WTC11 (cell line): ENCODE measurements around the gene IFRD2.

Source experiments
- ARID4B ChIP-seq: sonication (generic); formaldehyde crosslinking; IDR thresholded peaks from 2 replicates; pipeline ENCODE4 v1.8.0; 2023; ENCODE audit warnings: missing genetic modification reagents, mild to moderate bottlenecking, borderline replicate concordance
- ETV6 ChIP-seq: sonication (generic); formaldehyde crosslinking; IDR thresholded peaks from 2 replicates; pipeline ENCODE4 v1.8.1; 2022; ENCODE audit warnings: mild to moderate bottlenecking, missing genetic modification reagents
- FOXJ3 ChIP-seq: sonication (generic); formaldehyde crosslinking; IDR thresholded peaks from 2 replicates; pipeline ENCODE4 v1.9.0; 2021; ENCODE audit warnings: missing genetic modification reagents, mild to moderate bottlenecking, borderline replicate concordance
- GABPB1 ChIP-seq: sonication (generic); formaldehyde crosslinking; IDR thresholded peaks from 2 replicates; pipeline ENCODE4 v1.8.1; 2023; ENCODE audit warnings: mild to moderate bottlenecking, missing genetic modification reagents
- MXD4 ChIP-seq: fragments of 250-450 bp; sonication (Bioruptor Pico); IDR thresholded peaks from 2 replicates; pipeline ENCODE4 v1.8.0; 2021; ENCODE audit warnings: mild to moderate bottlenecking, moderate library complexity, borderline replicate concordance
- NFE2L1 ChIP-seq: sonication (generic); formaldehyde crosslinking; IDR thresholded peaks from 2 replicates; pipeline ENCODE4 v1.8.1; 2023; ENCODE audit warnings: missing genetic modification reagents
- ZNF512 ChIP-seq: sonication (generic); formaldehyde crosslinking; IDR thresholded peaks from 2 replicates; pipeline ENCODE4 v1.8.1; 2022; ENCODE audit warnings: missing genetic modification reagents, borderline replicate concordance
- TF ChIP-seq, protein P1 (sequence below): sonication (generic); formaldehyde crosslinking; conservative IDR thresholded peaks from 2 replicates; pipeline ENCODE4 v1.8.1; 2022; ENCODE audit warnings: mild to moderate bottlenecking, missing genetic modification reagents
- TF ChIP-seq, protein P2 (sequence below): fragments of 200-600 bp; IDR thresholded peaks from 2 replicates; pipeline ENCODE4 v1.8.0; 2022; ENCODE audit warnings: antibody characterized with exemption
- TF ChIP-seq, protein P3 (sequence below): fragments of 250-450 bp; sonication (Bioruptor Pico); IDR thresholded peaks from 2 replicates; pipeline ENCODE4 v1.9.0; 2021; ENCODE audit warnings: mild to moderate bottlenecking
- TF ChIP-seq, protein P4 (sequence below): sonication (generic); formaldehyde crosslinking; IDR thresholded peaks from 2 replicates; pipeline ENCODE4 v1.8.1; 2022; ENCODE audit warnings: low read depth, mild to moderate bottlenecking, moderate library complexity, missing genetic modification reagents, borderline replicate concordance
- TF ChIP-seq, protein P5 (sequence below): sonication (generic); formaldehyde crosslinking; IDR thresholded peaks from 2 replicates; pipeline ENCODE4 v1.8.1; 2022; ENCODE audit warnings: low read depth, missing genetic modification reagents, borderline replicate concordance

DNA sequence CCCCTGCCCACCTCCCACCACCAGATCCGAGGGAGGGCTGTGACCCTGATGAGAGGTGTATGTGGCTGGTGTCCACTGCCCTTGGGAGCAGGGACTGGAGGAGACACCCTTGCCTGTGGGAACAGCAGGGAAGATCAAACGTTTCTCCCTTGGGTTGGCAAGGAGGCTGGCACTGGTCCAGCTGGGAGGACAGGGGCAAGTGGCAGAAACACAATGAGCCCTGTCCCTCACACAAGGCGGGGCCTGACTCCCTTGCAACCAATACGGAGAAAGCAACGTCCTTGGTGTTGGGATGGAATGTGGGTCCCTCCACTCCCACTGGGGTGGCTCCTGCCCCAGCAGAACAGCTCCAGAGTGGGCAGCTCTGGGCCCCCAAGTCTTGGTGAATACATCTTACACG is 25.1 kb upstream of the IFRD2 start:
- TF ChIP-seq, protein P1, sequence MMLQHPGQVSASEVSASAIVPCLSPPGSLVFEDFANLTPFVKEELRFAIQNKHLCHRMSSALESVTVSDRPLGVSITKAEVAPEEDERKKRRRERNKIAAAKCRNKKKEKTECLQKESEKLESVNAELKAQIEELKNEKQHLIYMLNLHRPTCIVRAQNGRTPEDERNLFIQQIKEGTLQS (CRISPR knock-in tag) = no peak
- no peak for TF ChIP-seq NFE2L1 (CRISPR knock-in tag)
- no peak for TF ChIP-seq ARID4B (CRISPR knock-in tag)
- TF ChIP-seq, protein P2, sequence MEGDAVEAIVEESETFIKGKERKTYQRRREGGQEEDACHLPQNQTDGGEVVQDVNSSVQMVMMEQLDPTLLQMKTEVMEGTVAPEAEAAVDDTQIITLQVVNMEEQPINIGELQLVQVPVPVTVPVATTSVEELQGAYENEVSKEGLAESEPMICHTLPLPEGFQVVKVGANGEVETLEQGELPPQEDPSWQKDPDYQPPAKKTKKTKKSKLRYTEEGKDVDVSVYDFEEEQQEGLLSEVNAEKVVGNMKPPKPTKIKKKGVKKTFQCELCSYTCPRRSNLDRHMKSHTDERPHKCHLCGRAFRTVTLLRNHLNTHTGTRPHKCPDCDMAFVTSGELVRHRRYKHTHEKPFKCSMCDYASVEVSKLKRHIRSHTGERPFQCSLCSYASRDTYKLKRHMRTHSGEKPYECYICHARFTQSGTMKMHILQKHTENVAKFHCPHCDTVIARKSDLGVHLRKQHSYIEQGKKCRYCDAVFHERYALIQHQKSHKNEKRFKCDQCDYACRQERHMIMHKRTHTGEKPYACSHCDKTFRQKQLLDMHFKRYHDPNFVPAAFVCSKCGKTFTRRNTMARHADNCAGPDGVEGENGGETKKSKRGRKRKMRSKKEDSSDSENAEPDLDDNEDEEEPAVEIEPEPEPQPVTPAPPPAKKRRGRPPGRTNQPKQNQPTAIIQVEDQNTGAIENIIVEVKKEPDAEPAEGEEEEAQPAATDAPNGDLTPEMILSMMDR = no peak
- no peak for TF ChIP-seq GABPB1
- no peak for TF ChIP-seq ETV6 (CRISPR knock-in tag)
- no peak for TF ChIP-seq ZNF512 (CRISPR knock-in tag)
- TF ChIP-seq, protein P3, sequence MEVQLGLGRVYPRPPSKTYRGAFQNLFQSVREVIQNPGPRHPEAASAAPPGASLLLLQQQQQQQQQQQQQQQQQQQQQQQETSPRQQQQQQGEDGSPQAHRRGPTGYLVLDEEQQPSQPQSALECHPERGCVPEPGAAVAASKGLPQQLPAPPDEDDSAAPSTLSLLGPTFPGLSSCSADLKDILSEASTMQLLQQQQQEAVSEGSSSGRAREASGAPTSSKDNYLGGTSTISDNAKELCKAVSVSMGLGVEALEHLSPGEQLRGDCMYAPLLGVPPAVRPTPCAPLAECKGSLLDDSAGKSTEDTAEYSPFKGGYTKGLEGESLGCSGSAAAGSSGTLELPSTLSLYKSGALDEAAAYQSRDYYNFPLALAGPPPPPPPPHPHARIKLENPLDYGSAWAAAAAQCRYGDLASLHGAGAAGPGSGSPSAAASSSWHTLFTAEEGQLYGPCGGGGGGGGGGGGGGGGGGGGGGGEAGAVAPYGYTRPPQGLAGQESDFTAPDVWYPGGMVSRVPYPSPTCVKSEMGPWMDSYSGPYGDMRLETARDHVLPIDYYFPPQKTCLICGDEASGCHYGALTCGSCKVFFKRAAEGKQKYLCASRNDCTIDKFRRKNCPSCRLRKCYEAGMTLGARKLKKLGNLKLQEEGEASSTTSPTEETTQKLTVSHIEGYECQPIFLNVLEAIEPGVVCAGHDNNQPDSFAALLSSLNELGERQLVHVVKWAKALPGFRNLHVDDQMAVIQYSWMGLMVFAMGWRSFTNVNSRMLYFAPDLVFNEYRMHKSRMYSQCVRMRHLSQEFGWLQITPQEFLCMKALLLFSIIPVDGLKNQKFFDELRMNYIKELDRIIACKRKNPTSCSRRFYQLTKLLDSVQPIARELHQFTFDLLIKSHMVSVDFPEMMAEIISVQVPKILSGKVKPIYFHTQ (CRISPR knock-in tag) = no peak
- TF ChIP-seq MXD4 (CRISPR knock-in tag) = no peak
- TF ChIP-seq, protein P4, sequence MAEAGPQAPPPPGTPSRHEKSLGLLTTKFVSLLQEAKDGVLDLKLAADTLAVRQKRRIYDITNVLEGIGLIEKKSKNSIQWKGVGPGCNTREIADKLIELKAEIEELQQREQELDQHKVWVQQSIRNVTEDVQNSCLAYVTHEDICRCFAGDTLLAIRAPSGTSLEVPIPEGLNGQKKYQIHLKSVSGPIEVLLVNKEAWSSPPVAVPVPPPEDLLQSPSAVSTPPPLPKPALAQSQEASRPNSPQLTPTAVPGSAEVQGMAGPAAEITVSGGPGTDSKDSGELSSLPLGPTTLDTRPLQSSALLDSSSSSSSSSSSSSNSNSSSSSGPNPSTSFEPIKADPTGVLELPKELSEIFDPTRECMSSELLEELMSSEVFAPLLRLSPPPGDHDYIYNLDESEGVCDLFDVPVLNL (CRISPR knock-in tag) = no peak
- TF ChIP-seq FOXJ3 = no peak
- TF ChIP-seq, protein P5, sequence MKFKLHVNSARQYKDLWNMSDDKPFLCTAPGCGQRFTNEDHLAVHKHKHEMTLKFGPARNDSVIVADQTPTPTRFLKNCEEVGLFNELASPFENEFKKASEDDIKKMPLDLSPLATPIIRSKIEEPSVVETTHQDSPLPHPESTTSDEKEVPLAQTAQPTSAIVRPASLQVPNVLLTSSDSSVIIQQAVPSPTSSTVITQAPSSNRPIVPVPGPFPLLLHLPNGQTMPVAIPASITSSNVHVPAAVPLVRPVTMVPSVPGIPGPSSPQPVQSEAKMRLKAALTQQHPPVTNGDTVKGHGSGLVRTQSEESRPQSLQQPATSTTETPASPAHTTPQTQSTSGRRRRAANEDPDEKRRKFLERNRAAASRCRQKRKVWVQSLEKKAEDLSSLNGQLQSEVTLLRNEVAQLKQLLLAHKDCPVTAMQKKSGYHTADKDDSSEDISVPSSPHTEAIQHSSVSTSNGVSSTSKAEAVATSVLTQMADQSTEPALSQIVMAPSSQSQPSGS (CRISPR knock-in tag) = no peak
